ENCODE measurements around the gene ZNF562.

- TF ChIP-seq, protein P1, sequence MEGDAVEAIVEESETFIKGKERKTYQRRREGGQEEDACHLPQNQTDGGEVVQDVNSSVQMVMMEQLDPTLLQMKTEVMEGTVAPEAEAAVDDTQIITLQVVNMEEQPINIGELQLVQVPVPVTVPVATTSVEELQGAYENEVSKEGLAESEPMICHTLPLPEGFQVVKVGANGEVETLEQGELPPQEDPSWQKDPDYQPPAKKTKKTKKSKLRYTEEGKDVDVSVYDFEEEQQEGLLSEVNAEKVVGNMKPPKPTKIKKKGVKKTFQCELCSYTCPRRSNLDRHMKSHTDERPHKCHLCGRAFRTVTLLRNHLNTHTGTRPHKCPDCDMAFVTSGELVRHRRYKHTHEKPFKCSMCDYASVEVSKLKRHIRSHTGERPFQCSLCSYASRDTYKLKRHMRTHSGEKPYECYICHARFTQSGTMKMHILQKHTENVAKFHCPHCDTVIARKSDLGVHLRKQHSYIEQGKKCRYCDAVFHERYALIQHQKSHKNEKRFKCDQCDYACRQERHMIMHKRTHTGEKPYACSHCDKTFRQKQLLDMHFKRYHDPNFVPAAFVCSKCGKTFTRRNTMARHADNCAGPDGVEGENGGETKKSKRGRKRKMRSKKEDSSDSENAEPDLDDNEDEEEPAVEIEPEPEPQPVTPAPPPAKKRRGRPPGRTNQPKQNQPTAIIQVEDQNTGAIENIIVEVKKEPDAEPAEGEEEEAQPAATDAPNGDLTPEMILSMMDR (IDR thresholded peaks at IDR 0.05) = no peak
- TF ChIP-seq POLR2AphosphoS5 (IDR thresholded peaks at IDR 0.05; ENCODE audit: low read depth, low read length) = no peak
Observed at GRCh38 chr19:9641810-9642209, 33.1 kb downstream of the ZNF562 start.

Data from Panc1 (cell line).